ENCODE measurements around the gene TNS3.
"Not testable (repeated sequence)": the region's sequence is repeated elsewhere in the genome, so short reads cannot be mapped to it uniquely, and the experiment has no call there.

The TNS3 gene

DNA sequence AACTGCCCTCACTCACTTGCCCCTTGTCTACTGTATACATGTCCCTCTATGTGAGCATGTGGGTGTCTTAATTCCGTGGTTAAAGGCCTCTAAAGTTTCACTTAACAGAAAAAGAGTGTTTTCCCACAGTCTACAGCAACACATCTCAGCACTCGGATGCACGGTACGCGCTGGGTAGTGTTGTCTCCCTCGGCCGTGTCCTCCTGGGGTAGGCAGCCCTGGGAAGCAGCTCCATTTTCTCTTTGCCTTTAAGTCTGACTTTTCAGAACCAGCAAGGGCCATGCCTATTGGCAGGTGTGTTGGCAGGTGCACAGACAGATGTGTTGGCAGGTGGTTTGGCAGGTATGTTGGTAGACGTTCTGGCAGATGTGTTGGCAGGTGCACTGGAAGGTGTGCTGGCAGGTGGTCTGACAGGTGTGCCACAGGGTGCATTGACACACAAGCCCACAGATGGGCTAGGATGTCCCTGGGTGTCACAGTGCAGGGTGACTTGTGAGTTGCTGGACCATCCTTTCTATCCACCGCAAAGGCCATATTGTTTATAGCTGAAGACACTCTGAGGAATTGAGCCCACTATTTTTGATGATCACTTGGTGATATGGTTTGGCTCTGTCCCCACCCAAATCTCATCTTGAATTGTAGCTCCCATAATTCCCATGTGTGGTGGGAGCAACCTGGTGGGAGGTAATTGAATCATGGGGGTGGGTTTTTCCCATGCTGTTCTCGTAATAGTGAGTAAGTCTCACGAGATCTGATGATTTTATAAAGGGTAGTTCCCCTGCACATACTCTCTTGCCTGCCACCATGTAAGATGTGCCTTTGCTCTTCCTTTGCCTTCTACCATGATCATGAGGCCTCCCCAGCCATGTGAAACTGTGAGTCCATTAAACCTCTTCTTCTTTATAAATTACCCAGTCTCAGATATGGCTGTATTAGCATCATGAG, 296.9 kb downstream of the TNS3 start:
- no peak for DNase-seq (ENCODE audit: low read depth in 2 of 2)

DNA sequence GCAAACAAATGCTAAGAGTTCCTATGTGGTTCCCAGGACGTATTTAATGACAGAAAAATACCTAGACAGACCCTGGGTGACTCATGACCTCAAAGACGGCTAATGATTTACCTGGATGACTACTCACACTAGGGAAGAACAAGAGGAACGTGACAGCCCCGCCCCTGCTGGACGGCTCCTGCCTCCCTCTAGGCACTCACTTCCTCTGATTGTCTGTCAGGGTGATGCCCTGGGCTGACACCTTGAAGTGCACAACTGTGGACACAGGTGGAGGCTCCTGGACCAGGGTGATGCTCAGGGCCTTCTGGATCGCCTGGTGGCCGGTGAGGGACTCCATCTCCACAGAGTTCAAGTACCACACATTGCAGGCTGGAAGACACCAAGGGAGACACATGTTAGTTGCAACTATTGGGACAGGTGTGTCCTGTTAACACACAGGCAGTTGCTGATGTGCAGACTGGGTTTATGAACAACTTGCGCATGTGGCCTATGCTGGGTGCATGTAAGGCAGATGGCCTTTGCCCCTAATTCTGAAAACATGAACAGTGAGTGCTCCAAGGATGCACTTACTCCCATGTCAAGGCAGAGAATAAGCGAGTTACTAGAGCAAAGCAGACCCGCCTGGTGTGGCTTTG, 298.3 kb downstream of the TNS3 start:
- DNase-seq (ENCODE audit: low read depth in 2 of 2), result no peak

DNA sequence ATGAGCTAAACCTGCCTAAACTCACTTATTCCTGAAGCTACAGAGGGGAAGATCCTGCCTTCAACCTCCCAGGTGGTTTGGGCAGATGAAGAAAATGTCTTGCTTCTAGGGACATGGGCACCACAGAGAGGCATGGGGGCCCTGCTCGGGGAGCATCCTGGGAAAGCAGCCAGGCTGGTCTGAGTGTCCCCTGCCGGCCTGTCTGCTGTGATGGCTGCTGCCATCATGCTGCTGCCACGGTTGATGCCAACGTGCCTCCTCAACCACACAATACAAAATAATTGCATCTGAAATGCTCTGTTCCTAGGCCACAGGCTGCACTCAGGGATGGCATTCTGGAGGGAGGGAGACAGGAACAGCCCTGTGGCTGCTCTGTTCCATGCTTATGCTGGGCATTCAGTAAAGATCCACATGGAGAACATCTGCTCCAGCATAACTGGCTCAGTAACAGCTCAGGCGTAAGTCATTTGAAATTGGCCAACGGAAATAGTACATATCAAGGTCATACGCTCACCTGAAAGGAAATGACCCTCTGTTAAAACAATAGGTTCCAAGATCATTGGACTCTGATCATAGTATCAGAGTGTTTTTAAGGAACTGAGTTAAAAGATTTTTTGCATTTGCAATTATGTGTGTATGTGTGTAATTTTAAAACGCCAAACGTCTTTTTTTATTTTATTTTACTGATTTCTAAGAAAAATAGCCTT, 299.0 kb downstream of the TNS3 start:
- DNase-seq (ENCODE audit: low read depth in 2 of 2), result no peak

DNA sequence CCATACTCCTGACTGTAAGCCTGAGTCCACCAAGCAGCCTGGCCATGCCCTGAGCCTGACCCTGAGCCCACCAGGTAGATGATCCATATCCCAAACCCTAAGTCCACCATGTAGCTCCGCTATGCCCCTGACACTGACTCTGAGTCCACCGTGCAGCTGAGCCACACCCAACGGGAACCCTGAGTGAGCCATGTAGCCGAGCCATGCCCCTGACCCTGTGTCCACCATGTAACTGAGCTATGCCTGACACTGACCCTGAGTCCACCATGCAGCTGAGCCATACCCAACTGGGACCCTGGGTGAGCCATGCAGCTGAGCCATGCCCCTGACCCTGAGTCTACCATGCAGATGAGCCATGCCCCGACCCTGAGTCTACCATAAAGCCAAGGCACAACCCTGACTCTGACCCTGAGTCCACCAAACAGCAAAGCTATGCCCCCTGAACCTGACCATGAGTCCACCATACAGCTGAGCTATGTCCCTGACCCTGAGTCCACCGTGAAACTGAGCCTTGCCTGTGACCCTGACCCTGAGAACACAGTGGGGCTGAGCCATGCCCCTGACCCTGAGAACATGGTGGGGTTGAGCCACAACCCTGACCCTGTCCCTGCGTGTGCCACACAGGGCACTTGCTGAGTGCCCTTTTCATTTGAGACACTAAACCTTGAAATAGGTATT, 299.8 kb downstream of the TNS3 start:
- DNase-seq (ENCODE audit: low read depth in 2 of 2), result no peak

DNA sequence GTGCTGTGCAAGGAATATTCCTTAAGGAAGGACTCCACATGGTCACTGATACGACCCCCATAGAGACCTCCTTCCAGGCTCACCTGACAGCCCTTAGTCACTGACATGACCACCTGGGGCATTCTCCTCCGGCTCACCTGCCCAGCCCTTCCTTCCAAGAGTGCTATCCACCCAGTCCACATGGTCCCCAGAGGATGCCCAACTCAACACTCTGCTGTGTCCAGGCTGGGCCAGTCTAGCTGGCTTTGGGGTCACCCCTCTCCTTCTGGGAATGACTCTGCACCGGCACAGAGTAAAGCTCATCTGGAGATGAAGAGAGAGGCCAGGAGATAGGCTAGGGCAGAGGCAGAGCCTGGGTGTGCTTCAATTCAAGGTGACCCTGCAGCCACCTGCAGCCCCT, 300.8 kb downstream of the TNS3 start:
- DNase-seq (ENCODE audit: low read depth in 2 of 2), result no peak

DNA sequence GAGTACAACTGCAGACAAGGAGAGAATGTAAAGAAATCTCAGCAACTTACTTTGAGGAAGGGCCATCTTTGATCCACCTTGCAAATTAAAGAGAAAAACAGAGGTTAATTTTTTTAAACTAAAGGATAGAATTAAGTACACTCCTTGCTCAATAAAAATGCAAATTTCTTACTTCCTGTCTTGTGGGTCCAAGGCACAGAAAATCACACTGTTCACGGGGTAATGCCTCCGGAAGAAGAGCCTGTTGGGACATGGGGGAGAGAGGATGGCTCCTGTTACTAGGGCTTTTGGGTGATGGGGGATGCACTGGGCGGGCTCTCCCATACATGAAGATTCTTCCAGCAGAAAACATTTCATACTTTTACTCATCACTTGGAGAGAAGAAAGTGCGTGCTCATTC, 301.8 kb downstream of the TNS3 start:
- DNase-seq (ENCODE audit: low read depth in 2 of 2), result no peak

DNA sequence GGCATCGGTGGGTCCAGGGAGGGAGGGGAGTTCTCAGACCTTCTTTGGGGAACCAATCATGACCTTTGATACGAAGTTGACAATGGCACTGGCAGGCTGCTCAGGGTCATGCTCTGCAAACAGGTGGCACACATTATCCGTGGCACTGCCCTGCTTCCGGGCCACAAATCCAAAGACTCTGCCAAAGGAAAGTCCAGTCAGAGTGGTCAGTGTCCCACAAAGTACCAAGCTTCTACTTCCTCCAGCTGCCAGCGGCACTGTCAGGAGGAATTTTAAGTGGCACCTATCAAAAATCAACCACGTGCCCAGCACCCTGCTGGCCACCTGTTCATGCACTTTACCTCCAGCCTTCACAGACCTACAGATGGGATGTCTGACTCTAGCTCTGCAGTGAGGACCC, 303.9 kb downstream of the TNS3 start:
- no peak for DNase-seq (ENCODE audit: low read depth in 2 of 2)

DNA sequence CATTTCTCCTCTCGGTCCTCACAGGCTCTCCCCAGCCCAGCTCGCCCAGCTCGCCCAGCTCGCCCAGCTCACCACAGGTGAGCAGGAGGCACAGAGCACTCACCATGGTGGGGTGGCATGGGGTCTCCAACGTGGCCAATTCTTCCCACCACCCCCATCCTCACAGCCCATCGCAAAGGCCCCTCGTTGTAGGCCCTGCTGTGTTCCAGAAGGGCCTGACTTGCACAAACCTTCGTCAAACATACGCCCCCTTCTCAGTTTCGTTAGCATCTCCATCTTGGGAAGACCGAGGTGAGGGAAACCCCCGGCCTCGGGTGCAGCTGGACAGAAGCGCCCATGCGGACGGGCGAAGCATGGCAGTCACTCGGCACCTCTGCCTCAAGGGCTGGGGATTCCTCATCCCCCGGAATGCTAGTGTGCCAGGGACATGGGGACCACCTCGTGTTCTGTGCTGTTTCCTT, 304.6 kb downstream of the TNS3 start:
- no peak for DNase-seq (ENCODE audit: low read depth in 2 of 2)

DNA sequence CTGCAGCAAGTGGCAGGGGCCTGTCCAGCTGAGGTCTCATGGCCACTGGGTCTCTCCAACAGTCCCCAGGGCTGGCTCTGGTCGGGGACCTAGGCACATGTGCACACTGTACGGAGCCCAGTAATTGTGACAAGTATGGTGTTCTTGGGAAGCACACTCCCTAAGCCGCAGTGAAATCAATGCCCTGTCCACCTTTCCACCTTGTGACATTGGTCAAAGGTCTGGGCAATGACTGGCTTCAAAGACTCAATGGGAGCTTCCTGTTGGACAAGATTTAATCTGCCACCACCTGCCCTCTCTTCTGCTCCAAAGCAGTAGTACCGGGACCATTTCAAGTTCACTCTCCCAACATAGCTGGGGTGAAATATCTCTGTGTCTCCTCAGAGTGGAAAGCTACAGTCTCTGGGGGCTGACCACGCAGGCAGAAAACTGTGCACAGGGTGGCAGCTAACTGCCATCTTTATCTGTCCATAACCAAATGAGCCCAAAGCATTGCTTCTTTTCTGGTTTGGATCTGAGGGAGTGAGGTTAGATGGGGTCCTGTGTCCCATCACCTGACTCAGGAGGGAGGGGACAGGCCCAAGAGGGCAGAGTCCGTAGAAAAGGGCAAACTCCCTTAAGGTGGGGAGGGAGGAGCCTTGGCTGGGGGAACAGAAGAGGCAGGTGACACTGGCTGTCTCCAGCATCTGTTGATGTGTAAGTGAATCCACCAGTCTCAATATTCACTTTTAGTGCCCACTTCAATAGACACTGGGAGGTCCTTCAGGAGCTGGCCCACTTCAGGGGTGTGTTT, 307.7 kb downstream of the TNS3 start:
- no peak for DNase-seq (ENCODE audit: low read depth in 2 of 2)

DNA sequence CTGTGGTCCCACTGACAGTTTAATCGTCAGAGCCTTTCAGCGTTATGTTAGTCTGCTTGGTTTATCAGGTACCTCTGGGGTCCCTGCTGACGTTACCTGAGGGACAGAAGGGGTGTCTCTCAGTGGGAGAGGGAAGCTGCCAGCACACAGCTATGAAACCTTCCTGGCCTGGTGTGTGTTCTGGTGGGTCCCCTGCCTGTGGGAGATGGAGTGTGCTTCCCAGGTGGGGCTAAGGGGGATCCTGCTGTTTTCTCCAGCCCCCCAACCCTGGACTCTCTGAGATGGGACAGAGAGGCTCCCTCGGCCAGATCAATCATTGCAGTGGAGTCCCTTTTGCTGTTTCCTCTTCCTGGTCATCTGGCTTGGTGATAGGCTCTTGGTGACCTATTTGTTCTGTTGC, 308.8 kb downstream of the TNS3 start:
- DNase-seq (ENCODE audit: low read depth in 2 of 2), result no peak

DNA sequence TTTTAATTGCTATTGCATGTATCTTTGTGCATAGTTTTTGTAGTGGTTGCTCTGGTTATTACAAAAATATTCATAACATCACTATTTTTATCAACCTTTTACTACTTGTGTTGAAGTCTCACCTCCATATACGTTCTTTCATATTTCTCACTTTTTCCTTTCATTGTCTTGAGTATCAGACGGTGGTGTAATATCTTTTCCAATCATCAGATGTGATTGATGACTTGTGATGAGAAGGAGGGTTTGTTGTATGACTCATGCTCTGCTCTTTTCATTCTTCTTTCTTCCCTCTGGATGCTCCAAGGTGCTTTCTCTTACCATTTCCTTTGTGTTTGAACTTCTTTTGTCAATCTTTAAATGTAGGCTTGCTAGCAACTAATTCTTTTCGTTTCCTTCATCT, 310.2 kb downstream of the TNS3 start:
- DNase-seq (ENCODE audit: low read depth in 2 of 2), result no peak

DNA sequence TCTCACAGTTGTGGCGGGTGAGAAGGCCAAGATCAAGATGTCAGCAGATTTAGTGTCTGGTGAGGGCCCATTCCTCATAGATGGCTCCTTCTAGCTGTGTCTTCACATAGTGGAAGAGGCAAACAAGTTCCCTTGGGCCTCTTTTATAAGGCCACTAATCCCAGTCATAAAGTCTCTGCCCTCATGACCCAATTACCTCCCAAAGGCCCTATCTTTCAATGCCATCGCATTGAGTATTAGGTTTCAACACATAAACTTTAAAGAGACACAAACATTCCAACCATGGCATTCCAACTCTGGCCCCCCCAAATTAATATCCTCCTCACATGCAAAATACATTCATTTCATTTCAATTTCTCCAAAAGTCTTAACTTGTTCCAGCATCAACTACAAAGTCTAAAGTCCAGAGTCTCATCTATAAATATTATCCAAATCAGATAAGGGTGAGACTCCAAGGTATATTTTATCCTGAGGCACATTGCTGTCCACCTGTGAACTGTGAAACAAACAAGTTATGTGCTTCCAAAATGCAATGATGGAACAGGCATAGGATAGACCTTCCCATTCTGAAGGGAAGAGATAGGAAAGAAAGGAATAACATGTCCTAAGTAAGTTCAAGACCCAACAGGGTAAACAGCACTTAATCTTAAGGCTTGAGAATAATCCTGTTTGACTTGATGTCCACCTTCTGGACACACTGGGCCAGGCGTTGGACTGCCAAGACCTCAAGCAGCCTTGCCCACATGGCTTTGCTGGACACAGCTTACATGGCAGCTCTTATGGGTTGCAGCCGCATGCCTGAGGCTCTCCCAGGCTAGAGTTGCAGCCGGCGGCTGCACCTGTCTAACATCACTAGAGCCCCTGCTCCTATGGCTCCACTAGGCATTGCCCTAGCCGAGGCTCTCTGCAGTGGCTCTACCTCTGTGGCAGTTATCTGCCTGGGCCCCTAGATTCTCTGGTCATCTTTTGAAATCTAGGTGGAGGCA, 312.8 kb downstream of the TNS3 start:
- DNase-seq (ENCODE audit: low read depth in 2 of 2), result no peak

DNA sequence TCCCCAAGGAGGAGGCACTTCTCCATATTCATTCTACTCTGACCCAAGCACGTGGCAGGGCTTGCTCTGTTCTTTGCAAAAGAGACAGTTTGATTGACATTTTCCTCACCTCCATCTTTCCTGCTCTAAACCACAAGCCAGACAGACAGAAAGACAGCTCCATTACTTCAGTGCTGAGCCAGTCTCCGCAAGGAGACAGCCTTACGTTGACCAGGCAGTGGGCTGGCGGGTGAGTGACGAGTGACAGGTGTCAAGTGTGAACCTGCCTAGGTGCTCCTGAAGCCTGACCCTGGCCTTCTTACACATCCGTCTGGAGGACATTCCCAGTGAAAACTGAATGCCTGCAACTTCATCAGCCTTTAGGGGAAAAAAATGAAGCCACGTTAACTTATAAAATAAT, 314.6 kb downstream of the TNS3 start:
- no peak for DNase-seq (ENCODE audit: low read depth in 2 of 2)

DNA sequence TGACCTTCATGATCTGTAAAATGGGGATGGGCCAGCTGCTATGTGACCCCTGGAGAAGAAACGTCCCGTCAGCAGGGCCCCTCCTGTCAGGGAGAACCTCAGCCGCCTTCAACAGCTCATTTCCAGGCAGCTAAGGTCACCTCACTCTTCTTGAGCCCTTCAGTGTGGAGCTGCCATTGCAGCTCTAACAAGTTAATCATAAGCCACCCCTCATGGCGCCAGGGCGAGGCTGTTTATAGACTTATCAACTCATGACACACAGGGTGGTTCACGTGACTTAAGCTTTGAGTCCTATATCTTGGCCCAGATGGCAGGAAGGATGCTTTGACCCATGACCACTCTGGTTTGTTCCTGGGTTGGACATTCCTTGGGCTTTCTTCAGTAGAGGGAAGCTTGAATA, 315.1 kb downstream of the TNS3 start:
- no peak for DNase-seq (ENCODE audit: low read depth in 2 of 2)

DNA sequence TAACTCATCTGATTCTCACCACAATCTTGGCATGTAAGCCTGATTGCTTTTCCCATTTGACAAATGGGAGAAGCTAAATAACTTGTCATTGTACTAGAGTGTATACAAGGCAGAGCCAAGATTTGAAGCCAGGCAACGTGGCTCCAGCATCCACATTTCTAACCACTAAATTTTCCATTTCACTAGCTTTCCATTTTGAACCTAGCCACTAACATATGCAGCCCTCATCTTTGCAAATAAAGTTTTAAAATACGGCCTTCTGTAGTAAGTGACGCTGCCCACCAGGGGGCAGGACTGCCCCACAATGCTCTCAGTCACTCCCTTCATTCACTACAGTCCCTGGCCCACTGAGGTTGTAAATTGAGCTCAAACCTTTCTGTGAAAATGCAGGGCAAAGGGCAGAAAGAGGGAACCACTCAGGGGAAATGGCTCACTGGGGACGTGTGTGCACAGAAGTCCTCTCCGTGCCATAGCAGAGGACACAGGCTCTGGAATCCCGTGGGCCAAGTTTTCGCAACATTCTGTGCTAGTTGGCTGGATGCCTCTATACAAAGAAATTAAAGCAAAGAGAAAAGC, 315.7 kb downstream of the TNS3 start:
- DNase-seq (ENCODE audit: low read depth in 2 of 2), result peak in 1 of 2 experiments; percentile 23

DNA sequence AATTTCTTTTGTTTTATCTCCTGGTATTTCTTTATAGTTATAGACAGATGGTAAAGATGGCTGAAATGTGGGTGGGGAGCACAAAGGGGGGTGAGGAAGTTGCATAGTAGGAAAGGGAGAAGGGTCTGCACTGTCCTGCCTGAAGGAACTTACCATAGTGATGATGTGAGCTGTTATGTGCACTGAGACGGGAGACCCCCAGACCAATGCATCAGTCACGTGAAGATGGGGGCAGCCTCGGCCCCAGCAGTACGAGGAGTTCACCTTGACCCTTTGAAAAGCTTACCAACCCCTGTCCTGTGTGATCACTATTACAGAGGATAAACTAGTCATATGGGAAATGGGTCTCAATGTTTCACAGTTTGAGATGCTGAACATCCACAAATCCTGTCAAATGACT, 316.3 kb downstream of the TNS3 start:
- no peak for DNase-seq (ENCODE audit: low read depth in 2 of 2)

DNA sequence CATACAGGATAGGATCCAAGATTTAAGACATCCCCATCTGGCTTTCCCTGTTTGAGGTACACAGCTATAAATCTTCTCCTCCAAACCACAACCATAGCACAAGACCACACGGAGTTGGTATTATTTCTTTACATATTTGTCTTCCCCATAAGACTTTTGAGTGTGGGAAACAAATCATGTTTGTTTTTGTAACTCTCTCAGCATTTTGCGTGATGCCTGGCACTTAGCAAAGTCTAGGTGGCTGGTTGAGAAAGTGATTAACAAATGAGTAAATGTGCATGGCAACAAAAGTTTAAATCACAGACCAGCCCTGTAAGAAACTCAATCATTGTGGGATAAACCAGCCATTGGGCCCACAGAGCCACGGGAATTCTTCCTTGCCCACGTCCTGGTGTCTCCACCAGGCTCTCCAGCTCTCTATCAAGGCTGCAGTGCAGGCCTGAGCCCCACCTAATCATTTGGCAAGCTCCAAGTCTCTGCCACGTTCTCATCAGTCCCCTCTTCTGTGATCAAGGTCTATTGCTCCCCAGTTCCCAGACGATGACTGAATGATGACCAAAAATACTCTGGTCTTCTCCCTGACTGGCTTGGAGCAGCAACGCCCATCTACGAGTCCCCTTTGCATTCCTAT, 317.8 kb downstream of the TNS3 start:
- no peak for DNase-seq (ENCODE audit: low read depth in 2 of 2)

DNA sequence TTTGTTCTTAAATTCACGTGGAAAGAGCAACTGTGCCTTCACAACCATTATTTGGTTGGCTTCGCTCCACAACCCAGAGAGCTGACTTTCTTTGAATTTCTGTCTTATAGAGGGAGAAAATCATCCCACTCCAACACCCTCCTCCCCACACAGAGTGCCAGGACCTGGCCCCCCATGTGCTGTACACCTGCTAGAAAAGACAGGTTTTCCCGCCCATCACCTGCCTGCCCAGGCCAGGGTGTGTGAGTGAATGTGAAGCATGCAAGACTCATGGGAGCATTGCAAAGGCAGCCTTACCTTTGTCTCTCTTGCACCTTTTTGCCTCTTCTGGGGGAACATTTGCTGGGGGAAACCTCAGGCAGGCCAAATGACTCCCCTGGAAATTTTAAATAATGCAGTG, 319.0 kb downstream of the TNS3 start:
- DNase-seq (ENCODE audit: low read depth in 2 of 2), result no peak

DNA sequence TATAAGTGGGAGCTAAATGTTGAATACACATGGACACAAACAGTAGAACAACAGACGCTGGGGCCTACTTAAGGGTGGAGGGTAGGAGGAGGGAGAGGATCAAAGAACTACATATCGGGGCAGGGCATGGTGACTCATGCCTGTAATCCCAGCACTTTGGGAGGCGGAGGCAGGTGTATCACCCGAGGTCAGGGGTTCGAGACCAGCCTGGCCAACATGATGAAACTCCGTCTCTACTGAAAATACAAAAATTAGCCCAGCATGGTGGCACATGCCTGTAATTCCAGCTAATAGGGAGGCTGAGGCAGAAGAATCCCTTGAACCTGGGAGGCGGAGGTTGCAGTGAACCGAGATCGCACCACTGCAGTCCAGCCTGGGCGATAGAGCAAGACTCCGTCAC, 319.8 kb downstream of the TNS3 start:
- not testable (repeated sequence) for DNase-seq (ENCODE audit: low read depth in 2 of 2)

Data from stimulated activated CD4-positive, alpha-beta T cell treated with anti-CD3 and anti-CD28 coated beads, Interleukin-12 subunit alpha, Interleukin-12 subunit beta, amount 100 ng/mL, for 24 hours (primary cell).